Measurements from ENCODE around the gene OXSR1. TPM values are rescaled to one million over a fixed set of nuclear protein-coding genes. Genes with fewer than 3 reads are reported as not detected.

The OXSR1 gene
- total and polyA plus RNA-seq, 2 of the 13 experiments (the other 11 are each of a cell fraction or from before 2014, with no cell fraction given), result 27.4 to 32.6 TPM

DNA sequence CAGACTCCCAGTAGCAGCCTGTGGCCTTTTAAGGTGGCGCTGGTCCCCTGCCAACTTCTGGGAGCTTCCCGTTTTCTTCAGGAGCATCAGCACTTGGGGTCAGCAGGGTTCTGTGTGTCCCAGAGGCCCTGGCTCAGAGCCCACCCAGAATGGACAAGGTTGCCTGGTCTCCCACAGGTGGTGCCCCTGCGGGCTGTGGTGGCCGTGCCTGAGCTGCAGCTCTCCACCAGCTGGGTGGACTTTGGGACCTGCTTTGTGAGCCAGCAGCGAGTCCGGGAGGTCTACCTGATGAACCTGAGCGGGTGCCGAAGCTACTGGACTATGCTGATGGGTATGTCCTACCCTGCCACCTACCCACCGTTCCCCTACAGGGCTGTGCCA lies 43.9 kb upstream of the OXSR1 start (continued):
- TF ChIP-seq, protein P1, sequence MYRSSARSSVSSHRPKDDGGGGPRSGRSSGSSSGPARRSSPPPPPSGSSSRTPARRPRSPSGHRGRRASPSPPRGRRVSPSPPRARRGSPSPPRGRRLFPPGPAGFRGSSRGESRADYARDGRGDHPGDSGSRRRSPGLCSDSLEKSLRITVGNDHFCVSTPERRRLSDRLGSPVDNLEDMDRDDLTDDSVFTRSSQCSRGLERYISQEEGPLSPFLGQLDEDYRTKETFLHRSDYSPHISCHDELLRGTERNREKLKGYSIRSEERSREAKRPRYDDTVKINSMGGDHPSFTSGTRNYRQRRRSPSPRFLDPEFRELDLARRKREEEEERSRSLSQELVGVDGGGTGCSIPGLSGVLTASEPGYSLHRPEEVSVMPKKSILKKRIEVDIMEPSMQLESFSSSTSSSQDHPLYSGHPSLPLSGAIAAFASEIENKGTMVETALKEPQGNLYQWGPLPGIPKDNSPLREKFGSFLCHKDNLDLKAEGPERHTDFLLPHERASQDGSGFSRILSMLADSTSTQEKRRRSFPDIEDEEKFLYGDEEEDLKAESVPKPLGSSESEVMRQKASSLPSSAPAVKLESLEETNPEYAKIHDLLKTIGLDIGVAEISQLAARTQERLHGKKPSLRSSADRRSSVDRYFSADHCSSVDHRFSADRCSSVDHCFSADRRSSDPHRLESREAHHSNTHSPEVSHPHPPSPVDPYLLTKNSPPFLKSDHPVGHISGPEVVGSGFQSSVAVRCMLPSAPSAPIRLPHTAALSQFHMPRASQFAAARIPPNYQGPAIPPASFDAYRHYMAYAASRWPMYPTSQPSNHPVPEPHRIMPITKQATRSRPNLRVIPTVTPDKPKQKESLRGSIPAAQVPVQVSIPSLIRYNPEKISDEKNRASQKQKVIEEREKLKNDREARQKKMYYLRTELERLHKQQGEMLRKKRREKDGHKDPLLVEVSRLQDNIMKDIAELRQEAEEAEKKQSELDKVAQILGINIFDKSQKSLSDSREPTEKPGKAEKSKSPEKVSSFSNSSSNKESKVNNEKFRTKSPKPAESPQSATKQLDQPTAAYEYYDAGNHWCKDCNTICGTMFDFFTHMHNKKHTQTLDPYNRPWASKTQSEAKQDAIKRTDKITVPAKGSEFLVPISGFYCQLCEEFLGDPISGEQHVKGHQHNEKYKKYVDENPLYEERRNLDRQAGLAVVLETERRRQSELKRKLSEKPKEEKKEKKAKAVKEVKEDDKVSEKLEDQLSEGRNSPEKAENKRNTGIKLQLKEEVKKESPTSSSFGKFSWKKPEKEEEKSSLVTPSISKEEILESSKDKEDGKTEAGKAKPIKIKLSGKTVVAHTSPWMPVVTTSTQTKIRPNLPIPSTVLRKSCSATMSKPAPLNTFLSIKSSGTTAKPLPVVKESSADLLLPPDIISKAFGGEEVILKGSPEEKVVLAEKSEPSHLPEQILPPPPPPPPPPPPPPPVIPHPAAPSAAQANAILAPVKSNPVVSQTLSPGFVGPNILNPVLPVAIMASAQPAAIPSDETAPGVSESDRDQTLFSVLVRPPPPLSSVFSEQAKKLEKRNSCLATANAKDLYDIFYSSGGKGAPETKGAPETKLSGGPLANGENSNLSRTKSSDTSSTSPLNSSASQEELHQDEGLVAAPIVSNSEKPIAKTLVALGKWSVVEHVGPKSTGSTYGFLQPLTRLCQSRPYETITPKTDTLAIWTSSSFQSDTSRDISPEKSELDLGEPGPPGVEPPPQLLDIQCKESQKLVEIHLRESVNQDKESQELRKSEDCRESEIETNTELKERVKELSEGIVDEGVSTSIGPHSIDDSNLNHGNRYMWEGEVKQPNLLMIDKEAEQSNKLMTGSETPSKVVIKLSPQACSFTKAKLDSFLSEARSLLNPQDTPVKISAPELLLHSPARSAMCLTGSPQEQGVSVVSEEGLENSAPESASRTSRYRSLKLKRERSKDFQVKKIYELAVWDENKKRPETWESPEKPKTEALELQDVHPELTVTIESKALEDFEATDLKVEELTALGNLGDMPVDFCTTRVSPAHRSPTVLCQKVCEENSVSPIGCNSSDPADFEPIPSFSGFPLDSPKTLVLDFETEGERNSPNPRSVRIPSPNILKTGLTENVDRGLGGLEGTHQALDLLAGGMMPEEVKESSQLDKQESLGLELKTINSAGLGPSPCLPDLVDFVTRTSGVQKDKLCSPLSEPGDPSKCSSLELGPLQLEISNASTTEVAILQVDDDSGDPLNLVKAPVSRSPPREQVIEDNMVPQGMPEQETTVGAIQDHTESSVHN (CRISPR knock-in tag; IDR thresholded peaks at IDR 0.05), result no peak

DNA sequence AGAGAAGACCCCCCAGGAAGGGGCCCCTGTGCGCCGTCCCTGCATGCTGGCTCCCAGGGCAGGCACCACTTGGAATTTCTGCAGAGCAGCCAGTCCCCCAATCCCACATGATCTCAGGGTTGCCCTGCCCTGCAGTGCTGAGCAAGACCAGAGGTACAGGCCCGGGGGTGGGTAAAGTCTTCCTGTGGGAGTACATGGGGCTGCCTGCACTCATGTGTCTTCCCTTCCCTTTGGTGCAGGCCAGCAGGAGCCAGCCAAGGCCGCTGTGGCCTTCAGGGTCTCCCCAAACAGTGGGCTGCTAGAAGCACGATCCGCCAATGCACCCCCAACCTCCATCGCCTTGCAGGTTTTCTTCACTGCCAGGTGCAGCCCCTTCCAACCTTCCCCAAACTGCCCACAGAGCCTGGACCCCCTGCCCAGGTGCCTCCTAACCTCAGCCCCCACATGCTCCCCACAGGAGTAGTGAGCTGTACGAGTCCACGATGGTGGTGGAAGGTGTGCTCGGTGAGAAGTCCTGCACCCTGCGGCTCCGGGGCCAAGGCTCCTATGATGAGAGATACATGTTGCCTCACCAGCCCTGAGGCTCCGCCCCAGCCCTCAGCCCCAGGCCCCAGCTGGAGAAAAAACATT lies 43.4 kb upstream of the OXSR1 start:
- Histone ChIP-seq H3K9me3 (ENCODE audit: low read length) (no peaks in the 10 kb centered on the region), H3K9ac (ENCODE audit: insufficient read depth, low read depth, low read length) (no peak overlapping the region), H3K4me3 (replicated peaks in 1 of 3; ENCODE audit: insufficient read depth in 1 of 3, low read depth in 2 of 3, low read length in 3 of 3) (no peak overlapping the region), H3K4me1 (ENCODE audit: insufficient read depth, low read length) (peaks cover 53% of the 10 kb centered on the region), H3K36me3 (replicated peaks in 1 of 2; ENCODE audit: control insufficient read depth in 1 of 2, insufficient read depth in 2 of 2, low read length in 2 of 2) (peaks cover 33 to 69% of the 10 kb centered on the region in 2 experiments), H3K27ac (ENCODE audit: extremely low read length, insufficient read depth, low read length) (no peak overlapping the region), H3K79me2 (ENCODE audit: insufficient read depth, low read length) (peaks cover 9% of the 10 kb centered on the region), H2AFZ (ENCODE audit: low read length) (no peak overlapping the region), H3K27me3 (ENCODE audit: control insufficient read depth in 1 of 2, insufficient read depth in 2 of 2, low read length in 2 of 2) (no peaks in the 10 kb centered on the region), H4K20me1 (ENCODE audit: insufficient read depth, low read length) (peaks cover 50% of the 10 kb centered on the region), H3K4me2 (ENCODE audit: low read depth, low read length) (no peak overlapping the region)
- no TSS peak for BruUV-seq (replicated peaks)
- in situ Hi-C loops (cut with HindIII; ENCODE audit: extremely low pct_ligation_motif_present, low pct_unique_long_range_greater_than_20kb) (no loop called here), intact Hi-C loops (cut with micrococcal nuclease; ENCODE audit: unreplicated experiment) (no loop called here)
- CTCF ChIA-PET (ENCODE audit: low intra/inter-chr PET ratio, low total read pairs), result no interaction called here
- ATAC-seq (no peak), FAIRE-seq (no peak), DNase-seq (ENCODE audit: low spot score) (no peak)
- POLR2A ChIA-PET, result interaction anchor here (7.7 to 8.0 kb wide), 2 partner anchors 9 to 17 kb away, joined by 64 to 87 read pairs; partner anchors contain the start of genes ACAA1 and MYD88
- WGBS (ENCODE audit: low lambda C conversion rate), result 98% methylated on average over 9 of the region's 13 CpGs
- TF ChIP-seq, protein P2, sequence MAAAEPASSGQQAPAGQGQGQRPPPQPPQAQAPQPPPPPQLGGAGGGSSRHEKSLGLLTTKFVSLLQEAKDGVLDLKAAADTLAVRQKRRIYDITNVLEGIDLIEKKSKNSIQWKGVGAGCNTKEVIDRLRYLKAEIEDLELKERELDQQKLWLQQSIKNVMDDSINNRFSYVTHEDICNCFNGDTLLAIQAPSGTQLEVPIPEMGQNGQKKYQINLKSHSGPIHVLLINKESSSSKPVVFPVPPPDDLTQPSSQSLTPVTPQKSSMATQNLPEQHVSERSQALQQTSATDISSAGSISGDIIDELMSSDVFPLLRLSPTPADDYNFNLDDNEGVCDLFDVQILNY (CRISPR knock-in tag; conservative IDR thresholded peaks at IDR 0.05), result no peak
- TF ChIP-seq STAG1 (CRISPR knock-in tag; IDR thresholded peaks at IDR 0.05) (no peak), SP5 (CRISPR knock-in tag; IDR thresholded peaks at IDR 0.05; ENCODE audit: borderline replicate concordance, low read depth) (no peak), TBP (CRISPR knock-in tag; IDR thresholded peaks at IDR 0.05) (no peak), HNRNPL (IDR thresholded peaks at IDR 0.05; ENCODE audit: low read depth, low read length) (0 out of 2 replicates have a peak, but pooled peaks have one; percentile 4), ZBTB39 (CRISPR knock-in tag; IDR thresholded peaks at IDR 0.05) (no peak), ZNF547 (CRISPR knock-in tag; IDR thresholded peaks at IDR 0.05) (no peak), RBFOX2 (IDR thresholded peaks at IDR 0.05; ENCODE audit: low read depth, low read length) (peak; percentile 23; the same call in 1 of the 2 replicates)
